HG03039 (cell line): ENCODE data around the gene DCD.
A peak's percentile ranks its signal among the peaks of the same experiment; 100 is the strongest.

Experiments
- ATAC-seq: cut with Tn5 transposase; IDR thresholded peaks from one replicate; pipeline ENCODE4 v1.9.1; 2021; ENCODE audit warnings: mild to moderate bottlenecking, moderate library complexity; ENCODE audit not compliant: unreplicated experiment

The DCD gene

GRCh38 chr12:54608769-54609168 is 39.4 kb downstream of the DCD start:
- no peak for ATAC-seq

- no peak for ATAC-seq
Observed at GRCh38 chr12:54608156-54608555, 40.0 kb downstream of the DCD start.

DNA sequence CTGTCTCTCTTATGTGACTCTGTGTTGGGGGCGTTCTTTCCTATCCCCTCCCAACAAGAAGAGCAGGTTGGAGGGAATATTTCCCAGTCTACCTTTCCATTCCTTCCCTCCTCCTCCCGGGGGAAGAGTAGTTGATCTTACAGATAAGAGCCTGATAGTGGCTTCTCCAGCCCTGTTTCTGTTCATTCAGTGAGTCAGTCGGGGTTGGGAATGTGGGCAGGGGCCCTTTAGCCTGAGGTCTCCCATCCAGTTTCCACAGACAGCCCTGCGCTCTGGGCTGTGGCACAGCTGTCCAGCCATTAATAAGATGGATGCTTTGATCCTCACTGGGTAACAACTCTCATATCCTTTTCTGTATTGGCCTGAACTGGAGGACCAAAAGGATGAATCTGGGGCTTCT is 41.6 kb downstream of the DCD start:
- ATAC-seq: no peak

DNA sequence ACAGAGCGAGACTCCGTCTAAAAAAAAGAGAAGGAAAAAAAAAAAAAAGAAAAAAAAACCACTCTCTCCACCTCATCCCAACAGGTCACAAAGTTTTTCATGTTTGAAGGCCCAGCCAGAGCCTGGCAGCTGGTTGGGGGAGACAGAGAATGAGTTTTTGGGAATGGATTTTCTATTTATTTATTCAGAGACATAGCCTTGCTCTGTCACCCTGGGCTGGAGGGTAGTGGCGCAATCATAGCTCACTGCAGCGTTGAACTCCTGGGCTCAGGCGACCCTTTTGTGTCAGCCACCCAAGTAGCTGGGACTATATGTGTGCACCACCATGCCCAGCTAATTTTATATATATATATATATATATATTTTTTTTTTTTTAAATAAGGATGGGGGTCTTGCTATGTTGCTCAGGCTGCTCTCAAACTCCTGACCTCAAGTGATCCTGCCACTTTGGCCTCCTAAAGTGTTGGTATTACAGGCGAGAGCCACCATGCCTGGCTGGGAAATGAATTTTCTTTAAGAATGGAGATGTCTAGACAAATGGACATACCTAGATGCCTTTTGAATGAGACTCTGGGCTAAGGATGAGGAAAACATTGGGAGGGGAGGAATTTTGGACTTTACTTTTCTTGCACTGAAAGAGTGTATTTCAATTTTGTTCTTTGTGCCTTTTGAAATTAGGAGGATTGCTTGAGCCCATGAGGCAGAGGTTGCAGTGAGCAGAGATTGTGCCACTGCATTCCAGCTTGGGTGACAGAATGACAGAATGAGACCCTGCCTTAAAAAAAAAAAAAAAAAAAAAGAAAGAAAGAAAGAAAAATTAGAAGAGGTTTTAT is 42.8 kb downstream of the DCD start:
- no peak for ATAC-seq

DNA sequence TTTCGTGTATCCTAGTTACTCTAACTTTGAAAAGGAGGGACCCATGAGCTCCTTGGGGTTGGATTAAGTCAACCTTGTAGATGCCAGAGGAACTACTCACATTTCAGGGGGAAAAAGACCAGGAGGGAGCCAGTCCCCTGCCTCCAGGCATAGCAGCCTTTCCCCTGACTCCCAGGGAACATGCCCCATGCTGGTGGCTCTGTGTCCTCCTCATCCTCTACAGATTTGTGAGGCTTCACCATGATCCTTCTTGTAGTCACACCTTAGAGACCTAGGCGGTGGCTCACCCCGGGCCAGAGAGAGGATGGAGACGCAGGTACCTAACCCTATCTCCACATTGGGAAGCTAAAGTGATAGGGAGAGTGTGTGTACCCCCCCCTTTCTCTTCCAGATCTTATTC is 43.7 kb downstream of the DCD start:
- no peak for ATAC-seq

DNA sequence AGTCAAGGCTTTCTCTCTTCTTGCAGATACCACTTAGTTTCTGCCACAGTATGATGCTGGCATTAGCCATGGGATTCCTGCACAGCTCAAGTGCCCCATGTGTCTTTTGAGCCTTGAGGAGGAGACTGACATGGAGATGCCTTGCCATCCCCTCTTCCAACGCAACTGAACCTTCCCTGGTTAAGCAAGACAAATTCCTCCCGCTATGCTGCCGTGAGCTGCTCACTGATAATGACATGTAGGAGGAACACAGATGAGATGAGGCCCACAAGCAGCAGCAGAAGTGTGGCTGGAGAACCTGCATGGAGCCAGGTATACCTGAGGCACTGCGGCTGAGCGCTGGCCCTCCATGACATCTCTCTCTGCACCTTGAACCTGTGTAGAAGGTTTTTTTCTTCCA is 44.3 kb downstream of the DCD start:
- no peak for ATAC-seq

GRCh38 chr12:54603173-54603814 is 44.9 kb downstream of the DCD start:
- ATAC-seq: peak; percentile 81

- ATAC-seq: no peak
Observed at GRCh38 chr12:54602661-54603060, 45.5 kb downstream of the DCD start.

DNA sequence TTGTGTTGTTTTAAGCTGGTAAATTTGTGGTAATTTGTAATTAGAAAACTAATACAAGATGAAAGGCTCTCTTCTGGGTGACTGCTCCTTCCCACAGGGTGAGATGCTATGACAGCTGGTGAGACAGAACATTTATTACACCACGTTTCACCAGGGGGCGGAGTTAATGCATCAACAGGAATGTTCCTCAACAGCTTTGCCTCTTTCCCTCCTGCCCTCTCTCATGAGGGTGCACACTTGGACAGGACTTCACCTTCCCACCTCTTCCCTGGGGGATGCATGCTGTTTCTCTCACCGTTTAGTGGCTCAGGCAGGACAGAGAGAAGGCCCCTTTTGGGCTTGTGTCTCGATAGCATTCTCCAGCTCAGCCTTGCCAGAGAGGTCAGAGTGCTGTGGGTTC is 46.3 kb downstream of the DCD start:
- ATAC-seq: no peak

GRCh38 chr12:54598970-54599369 is 49.2 kb downstream of the DCD start:
- ATAC-seq: no peak

DNA sequence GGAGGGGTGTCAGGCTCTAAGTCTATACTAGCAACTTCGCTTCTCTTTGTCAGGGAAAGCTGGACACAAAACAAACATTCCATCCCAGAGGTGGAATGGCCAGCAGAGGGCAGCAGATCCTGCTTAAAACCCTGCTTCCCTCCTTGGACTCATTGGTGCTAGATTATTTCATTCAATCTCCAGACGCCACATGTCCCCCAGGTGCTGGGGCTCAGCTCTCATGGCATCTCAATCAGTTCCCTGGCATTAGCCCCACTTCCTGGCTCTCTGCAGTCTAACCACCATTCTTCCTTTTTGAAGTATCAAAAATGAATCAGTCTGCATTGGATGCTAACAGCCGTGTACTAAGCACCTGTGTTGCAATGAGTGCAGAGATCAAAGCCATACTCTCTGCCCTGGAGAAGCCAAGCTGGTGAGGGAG is 51.6 kb downstream of the DCD start:
- no peak for ATAC-seq

DNA sequence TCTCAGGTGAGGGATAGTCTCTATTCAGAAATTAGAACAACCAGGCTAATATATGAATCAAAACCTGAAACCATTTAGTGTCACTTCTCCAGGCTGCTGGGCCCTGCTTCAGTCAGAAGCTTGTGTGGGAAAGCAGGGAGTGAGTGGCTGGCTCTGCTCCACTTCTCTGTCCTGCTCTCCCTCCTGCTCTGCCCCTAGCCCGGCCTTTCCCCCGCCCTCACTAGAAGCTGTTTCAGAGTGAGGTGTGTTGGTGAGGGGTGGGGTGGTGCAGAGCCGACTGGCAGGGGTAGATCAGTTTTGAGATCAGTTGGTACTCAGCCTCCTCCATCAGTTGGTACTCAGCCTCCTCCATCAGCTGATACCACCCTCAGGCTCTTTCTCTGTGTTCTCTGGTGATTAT is 52.7 kb downstream of the DCD start:
- no peak for ATAC-seq
